Mesenchymal stem cell (in vitro differentiated cells and primary cell): ENCODE results near the gene PTS.

Source experiments
- DNase-seq: peaks from one replicate; pipeline ENCODE4 v3.0.0-alpha.2; 2013
- H2AFZ ChIP-seq: one replicate; pipeline ENCODE4 v1.6.1; 2013; ENCODE audit warnings: low read depth, mild to moderate bottlenecking, control low read depth, inconsistent platforms, low read length, moderate library complexity
- H2AK5ac ChIP-seq: 2 replicates; pipeline ENCODE4 v1.6.1; 2013; ENCODE audit warnings: low read length, moderate library complexity, mild to moderate bottlenecking, inconsistent platforms; ENCODE audit not compliant: severe bottlenecking
- H2BK120ac ChIP-seq: one replicate; pipeline ENCODE4 v1.6.1; 2013; ENCODE audit warnings: low read depth, mild to moderate bottlenecking, inconsistent platforms, low read length, moderate library complexity
- H2BK12ac ChIP-seq, 2 experiments: one replicate each; pipeline ENCODE4 v1.6.1; 2013; ENCODE audit warnings: inconsistent platforms in 2 of 2, low read length in 2 of 2, mild to moderate bottlenecking in 2 of 2, moderate library complexity in 2 of 2, control low read depth in 1 of 2
- H2BK15ac ChIP-seq: one replicate; pipeline ENCODE4 v1.6.1; 2013; ENCODE audit warnings: mild to moderate bottlenecking, low read depth, inconsistent platforms; ENCODE audit not compliant: poor library complexity, severe bottlenecking
- H2BK5ac ChIP-seq: 2 replicates; pipeline ENCODE4 v1.6.1; 2013; ENCODE audit warnings: low read depth, mild to moderate bottlenecking, low read length, control low read depth, inconsistent platforms; ENCODE audit not compliant: poor library complexity, severe bottlenecking
- H3K14ac ChIP-seq, 2 experiments: one replicate each; pipeline ENCODE4 v1.6.1; 2013; ENCODE audit warnings: inconsistent platforms in 2 of 2, low read length in 2 of 2, control low read depth in 1 of 2, mild to moderate bottlenecking in 1 of 2, moderate library complexity in 1 of 2
- H3K18ac ChIP-seq, 2 experiments: one replicate each; pipeline ENCODE4 v1.6.1; 2013; ENCODE audit warnings: inconsistent platforms in 2 of 2, low read length in 2 of 2, control low read depth in 1 of 2, low read depth in 1 of 2, mild to moderate bottlenecking in 1 of 2
- H3K23ac ChIP-seq, 2 experiments: one replicate each; pipeline ENCODE4 v1.6.1; 2013; ENCODE audit warnings: inconsistent platforms in 2 of 2, low read length in 2 of 2, mild to moderate bottlenecking in 2 of 2, moderate library complexity in 2 of 2, control low read depth in 1 of 2
- H3K27ac ChIP-seq: 2 replicates; pipeline ENCODE4 v1.5.1; 2013; ENCODE audit warnings: mild to moderate bottlenecking, moderate library complexity, low read length, control low read depth, inconsistent platforms; ENCODE audit not compliant: poor library complexity, severe bottlenecking
- H3K27me3 ChIP-seq, 2 experiments: 2 replicates each; pipeline versions ENCODE4 v1.6.1 to v1.7.0; 2013; ENCODE audit warnings: low read length in 2 of 2, mild to moderate bottlenecking in 2 of 2, moderate library complexity in 2 of 2, control low read depth in 1 of 2, inconsistent platforms in 1 of 2; ENCODE audit not compliant: control insufficient read depth in 1 of 2, insufficient read depth in 1 of 2
- H3K36me3 ChIP-seq, 2 experiments: 2 replicates each; pipeline versions ENCODE4 v1.6.1 to v1.7.0; 2013; ENCODE audit warnings: low read length in 2 of 2, control low read depth in 1 of 2, inconsistent platforms in 1 of 2, low read depth in 1 of 2, mild to moderate bottlenecking in 1 of 2; ENCODE audit not compliant: insufficient read depth in 2 of 2, control insufficient read depth in 1 of 2
- H3K4ac ChIP-seq, 2 experiments: one replicate each; pipeline ENCODE4 v1.6.1; 2013; ENCODE audit warnings: inconsistent platforms in 2 of 2, low read length in 2 of 2, mild to moderate bottlenecking in 2 of 2, moderate library complexity in 2 of 2, control low read depth in 1 of 2, low read depth in 1 of 2
- H3K4me1 ChIP-seq: 2 replicates; pipeline ENCODE4 v1.6.1; 2013; ENCODE audit warnings: low read depth, low read length, control low read depth; ENCODE audit not compliant: control insufficient read depth, insufficient read depth
- H3K4me2 ChIP-seq: 2 replicates; pipeline ENCODE4 v1.6.1; 2013; ENCODE audit warnings: low read length, mild to moderate bottlenecking, inconsistent platforms; ENCODE audit not compliant: poor library complexity, severe bottlenecking
- H3K4me3 ChIP-seq, 2 experiments: 2 replicates each; pipeline versions ENCODE4 v1.5.1 to v1.7.0; 2013; ENCODE audit warnings: low read length in 2 of 2, mild to moderate bottlenecking in 2 of 2, control low read depth in 1 of 2, low read depth in 1 of 2; ENCODE audit not compliant: insufficient read depth in 1 of 2
- H3K79me1 ChIP-seq: replicated peaks from 2 replicates; pipeline ENCODE4 v1.6.1; 2013; ENCODE audit warnings: mild to moderate bottlenecking, control low read depth, low read length, inconsistent platforms; ENCODE audit not compliant: poor library complexity, severe bottlenecking
- H3K9ac ChIP-seq: 2 replicates; pipeline ENCODE4 v1.7.0; 2013; ENCODE audit warnings: mild to moderate bottlenecking, low read length, moderate library complexity
- H3K9me3 ChIP-seq: 2 replicates; pipeline ENCODE4 v1.7.0; 2013; ENCODE audit warnings: mild to moderate bottlenecking, low read length; ENCODE audit not compliant: control insufficient read depth
- H4K8ac ChIP-seq: one replicate; pipeline ENCODE4 v1.6.1; 2013; ENCODE audit warnings: inconsistent platforms, mild to moderate bottlenecking, low read length, moderate library complexity
- H4K91ac ChIP-seq: one replicate; pipeline ENCODE4 v1.6.1; 2013; ENCODE audit warnings: mild to moderate bottlenecking, low read length, inconsistent platforms
- WGBS: methylation state at CpG from one replicate; pipeline ENCODE4 v1.1.7; 2013; ENCODE audit warnings: mixed read lengths; 5-methylcytosine and 5-hydroxymethylcytosine counted together

The PTS gene

DNA sequence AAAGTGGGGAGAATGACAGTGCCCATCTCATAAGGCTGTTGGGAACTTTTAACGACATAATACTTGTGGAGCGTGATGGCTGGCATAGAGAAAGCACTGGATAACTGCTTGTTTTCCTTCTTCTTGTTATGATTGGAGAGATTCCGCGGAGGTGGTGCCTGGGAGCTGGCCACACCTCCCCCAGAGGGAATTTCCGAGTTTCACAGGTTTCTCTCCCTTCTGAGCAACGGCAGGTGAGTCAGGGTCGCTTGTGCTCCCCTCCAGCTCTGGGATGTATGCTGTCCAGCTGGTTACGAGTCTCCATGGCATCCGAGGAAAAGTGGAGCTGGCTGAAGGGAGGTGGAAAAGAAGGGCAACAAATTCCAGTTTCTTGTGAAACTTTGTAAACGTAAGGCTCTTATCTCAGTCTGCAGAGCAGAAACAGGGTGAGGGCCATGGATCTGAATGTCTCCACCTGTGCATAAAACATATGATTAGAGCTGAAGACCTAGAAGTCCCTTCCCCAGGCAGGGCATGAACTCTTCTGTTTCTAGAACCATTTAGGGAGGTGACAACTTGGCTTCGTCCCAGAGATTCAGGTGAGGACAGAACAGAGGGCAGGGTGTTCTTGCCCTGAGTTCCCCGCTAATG is 44.4 kb downstream of the PTS start:
- Histone ChIP-seq H3K27ac (no peak overlapping the region), H3K4me2 (no peak overlapping the region), H3K9me3 (no peaks in the 10 kb centered on the region), H2BK120ac (no peak overlapping the region), H2BK12ac (no peak overlapping the region), H3K9ac (no peak overlapping the region), H3K4me3 (no peak overlapping the region), H3K18ac (no peak overlapping the region), H3K4me1 (peaks cover 4% of the 10 kb centered on the region), H2AFZ (no peak overlapping the region), H3K79me1 (no peaks in the 10 kb centered on the region), H3K36me3 (no peaks in the 10 kb centered on the region), H3K27me3 (no peaks in the 10 kb centered on the region), H2BK15ac (no peak overlapping the region), H2BK5ac (no peak overlapping the region), H3K4ac (no peak overlapping the region), H3K14ac (no peak overlapping the region), H4K91ac (no peak overlapping the region), H2AK5ac (no peak overlapping the region), H4K8ac (no peak overlapping the region), H3K23ac (no peak overlapping the region)
- 57% methylated on average over 12 of the region's 12 CpGs for WGBS
- no peak for DNase-seq

DNA sequence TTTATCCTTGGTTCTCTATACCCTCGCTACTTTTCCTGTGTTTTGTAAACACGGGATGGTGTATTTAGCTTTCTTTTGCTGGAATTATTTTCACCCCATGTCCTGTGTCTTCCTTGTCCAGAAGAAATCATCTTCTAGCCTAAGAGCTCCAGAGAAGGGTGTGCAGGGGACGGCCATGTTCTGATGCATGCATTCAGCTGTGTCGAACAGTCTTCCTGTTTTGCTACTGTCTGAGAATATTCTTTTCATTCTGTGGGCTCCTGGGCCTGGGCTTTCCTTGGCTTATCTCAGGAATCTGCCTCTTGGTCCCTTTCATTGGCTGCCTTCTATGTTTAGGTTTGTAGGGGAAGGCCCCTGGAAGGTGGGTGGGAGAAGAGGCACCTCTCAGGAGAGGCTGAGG is 45.0 kb downstream of the PTS start:
- Histone ChIP-seq H3K4ac (no peak overlapping the region), H3K9me3 (no peaks in the 10 kb centered on the region), H3K36me3 (no peaks in the 10 kb centered on the region), H3K79me1 (no peaks in the 10 kb centered on the region), H2AFZ (no peak overlapping the region), H4K91ac (no peak overlapping the region), H3K4me1 (peaks cover 4% of the 10 kb centered on the region), H2AK5ac (no peak overlapping the region), H4K8ac (no peak overlapping the region), H2BK12ac (no peak overlapping the region), H3K4me2 (no peak overlapping the region), H3K27ac (no peak overlapping the region), H3K27me3 (no peaks in the 10 kb centered on the region), H2BK120ac (no peak overlapping the region), H3K23ac (no peak overlapping the region), H3K4me3 (no peak overlapping the region), H2BK15ac (no peak overlapping the region), H2BK5ac (no peak overlapping the region), H3K18ac (no peak overlapping the region), H3K14ac (no peak overlapping the region), H3K9ac (no peak overlapping the region)
- WGBS = over 99% methylated on average over 4 of the region's 4 CpGs
- DNase-seq = no peak

DNA sequence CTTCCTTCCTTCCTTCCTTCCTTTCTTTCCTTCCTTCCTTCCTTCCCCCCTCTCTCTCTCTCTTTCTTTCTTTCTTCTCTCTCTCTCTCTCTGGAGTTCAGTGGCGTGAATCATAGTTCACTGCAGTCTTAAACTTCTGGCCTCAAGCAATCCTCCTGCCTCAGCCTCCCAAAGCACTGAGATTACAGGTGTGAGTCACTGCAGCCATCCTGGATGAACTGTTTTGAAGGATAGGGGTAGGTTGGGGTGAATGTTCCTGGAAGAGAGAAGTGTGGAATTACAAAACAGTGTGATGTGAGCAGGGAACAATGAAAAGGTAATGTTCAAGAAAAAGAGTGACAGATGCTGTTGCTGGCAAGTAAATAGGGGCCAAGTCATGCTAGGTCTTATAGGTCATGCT is 46.8 kb downstream of the PTS start:
- Histone ChIP-seq H2BK15ac (no peak overlapping the region), H3K79me1 (no peaks in the 10 kb centered on the region), H4K91ac (no peak overlapping the region), H2AFZ (no peak overlapping the region), H3K27ac (no peak overlapping the region), H2BK5ac (no peak overlapping the region), H2AK5ac (no peak overlapping the region), H3K14ac (no peak overlapping the region), H3K4me1 (no peaks in the 10 kb centered on the region), H3K27me3 (no peaks in the 10 kb centered on the region), H3K4me3 (no peak overlapping the region), H3K18ac (no peak overlapping the region), H2BK12ac (no peak overlapping the region), H3K9ac (no peak overlapping the region), H2BK120ac (no peak overlapping the region), H4K8ac (no peak overlapping the region), H3K4ac (no peak overlapping the region), H3K4me2 (no peak overlapping the region), H3K36me3 (no peaks in the 10 kb centered on the region), H3K23ac (no peak overlapping the region), H3K9me3 (no peaks in the 10 kb centered on the region)
- DNase-seq = no peak
- 100% methylated on average over 1 of the region's 1 CpG for WGBS

GRCh38 chr11:112274007-112274783 is 48.0 kb downstream of the PTS start:
- H3K14ac ChIP-seq = no peak overlapping the region

More at GRCh38 chr11:112274007-112274783, 48.0 kb downstream of the PTS start:
- no peak for DNase-seq
- Histone ChIP-seq H3K27me3 (no peaks in the 10 kb centered on the region), H2AFZ (no peak overlapping the region), H2AK5ac (no peak overlapping the region), H3K27ac (no peak overlapping the region), H3K36me3 (no peaks in the 10 kb centered on the region), H3K18ac (no peak overlapping the region), H2BK12ac (no peak overlapping the region), H2BK5ac (no peak overlapping the region), H3K4me2 (no peak overlapping the region), H3K9ac (no peak overlapping the region), H3K4me1 (peaks cover 2% of the 10 kb centered on the region), H2BK120ac (no peak overlapping the region), H3K79me1 (no peaks in the 10 kb centered on the region), H3K9me3 (no peaks in the 10 kb centered on the region), H2BK15ac (no peak overlapping the region), H3K4ac (no peak overlapping the region), H3K4me3 (no peak overlapping the region), H3K23ac (no peak overlapping the region), H4K8ac (no peak overlapping the region), H4K91ac (no peak overlapping the region)
- WGBS = 97% methylated on average over 6 of the region's 7 CpGs
